Measurements from ENCODE around the gene CIAPIN1.

Gene CIAPIN1

GRCh38 chr16:57447186-57447962 lies at the start of gene CIAPIN1, which contains the start of gene COQ9:
CIAPIN1 (minus strand) TSS chr16:57447385; CDS start chr16:57440928, 6,457 bp downstream.
COQ9 (plus strand) TSS chr16:57447479; CDS start chr16:57447506, 27 bp downstream.
- Histone ChIP-seq H3K4me3 (peak within 1 kb of the TSS; percentile 90 to 98), H3K27ac (peak within 1 kb of the TSS; percentile 87 to 93), H3K9me3 (no peaks in the 10 kb centered on the region), H3K4me1 (peaks cover 0 to 27% (median 14%) of the 10 kb centered on the region in 4 donors), H3K36me3 (peaks cover 6 to 18% (median 7%) of the 10 kb centered on the region in 3 donors), H3K27me3 (no peaks in the 10 kb centered on the region)
- intact Hi-C loops (cut with DNase I; ENCODE audit: low total_unique reads) = no loop called here
- peak; percentile 93 to 96 for DNase-seq
- TF ChIP-seq CTCF (IDR thresholded peaks at IDR 0.05) = no peak

- no peak overlapping the region for H3K4me3 ChIP-seq
- no peak for DNase-seq
- no peak overlapping the region for H3K27ac ChIP-seq
- TF ChIP-seq CTCF (IDR thresholded peaks at IDR 0.05) = no peak
- no peaks in the 10 kb centered on the region for H3K9me3 ChIP-seq
- no peaks in the 10 kb centered on the region for H3K27me3 ChIP-seq
- H3K4me1 ChIP-seq = no peaks in the 10 kb centered on the region
- H3K36me3 ChIP-seq = no peaks in the 10 kb centered on the region
- intact Hi-C loops (cut with DNase I; ENCODE audit: low total_unique reads) = no loop called here
Measured at GRCh38 chr16:57493767-57494166, 46.6 kb upstream of the CIAPIN1 start.

- Histone ChIP-seq H3K9me3 (no peaks in the 10 kb centered on the region), H3K27me3 (no peaks in the 10 kb centered on the region), H3K4me1 (peaks cover 0 to 30% (median 23%) of the 10 kb centered on the region in 4 donors), H3K36me3 (no peaks in the 10 kb centered on the region), H3K4me3 (no peak overlapping the region), H3K27ac (no peak overlapping the region)
- intact Hi-C loops (cut with DNase I; ENCODE audit: low total_unique reads) = no loop called here
- TF ChIP-seq CTCF (IDR thresholded peaks at IDR 0.05) = no peak
- no peak for DNase-seq
Measured at GRCh38 chr16:57489229-57489628, 42.0 kb upstream of the CIAPIN1 start.

GRCh38 chr16:57486858-57487834 lies 40.0 kb upstream of the CIAPIN1 start:
- intact Hi-C loops (cut with DNase I; ENCODE audit: low total_unique reads) = no loop called here
- Histone ChIP-seq H3K4me3 (peak overlapping the region; percentile 75 to 90), H3K9me3 (no peaks in the 10 kb centered on the region), H3K27me3 (no peaks in the 10 kb centered on the region), H3K36me3 (no peaks in the 10 kb centered on the region), H3K4me1 (peaks cover 0 to 34% (median 28%) of the 10 kb centered on the region in 4 donors), H3K27ac (peak overlapping the region; percentile 86 to 94)
- no peak for TF ChIP-seq CTCF (IDR thresholded peaks at IDR 0.05)
- peak in 1 of 2 donors; percentile 64 for DNase-seq
